ENCODE data around the gene SLC27A1.
A peak's percentile ranks its signal among the peaks of the same experiment; 100 is the strongest.
"Not testable (repeated sequence)": the region's sequence is repeated elsewhere in the genome, so short reads cannot be mapped to it uniquely, and the experiment has no call there.

The SLC27A1 gene

GRCh38 chr19:17457616-17458015, 12.7 kb upstream of the SLC27A1 start:
- no peak for DNase-seq

GRCh38 chr19:17458970-17459369, 11.4 kb upstream of the SLC27A1 start:
- DNase-seq = no peak

- DNase-seq = no peak
These were observed 9.7 kb upstream of the SLC27A1 start, which contains the start of gene NXNL1 for GRCh38 chr19:17460372-17461230. NXNL1 (minus strand) TSS chr19:17460926; CDS start chr19:17460869, 57 bp downstream.

GRCh38 chr19:17466487-17466850, 3.9 kb upstream of the SLC27A1 start:
- no peak for DNase-seq

GRCh38 chr19:17467471-17468301, 2.6 kb upstream of the SLC27A1 start:
- no peak for DNase-seq

GRCh38 chr19:17468302-17469091, 1.8 kb upstream of the SLC27A1 start:
- no peak for DNase-seq

GRCh38 chr19:17469092-17469480, 1.2 kb upstream of the SLC27A1 start:
- no peak for DNase-seq

- DNase-seq = peak in 1 of 2 donors; percentile 94
These were observed 750 bp upstream of the SLC27A1 start for GRCh38 chr19:17469481-17470067.

- DNase-seq = no peak
These were observed 1.2 kb downstream of the SLC27A1 start for GRCh38 chr19:17471410-17472125.

- DNase-seq = peak in 1 of 2 donors; percentile 81
These were observed 2.7 kb downstream of the SLC27A1 start for GRCh38 chr19:17473041-17473440.

GRCh38 chr19:17475011-17475540, 4.8 kb downstream of the SLC27A1 start:
- DNase-seq = not testable (repeated sequence)

GRCh38 chr19:17475541-17476115, 5.3 kb downstream of the SLC27A1 start:
- DNase-seq = peak in 1 of 2 donors; percentile 7

GRCh38 chr19:17479325-17479791, 9.0 kb downstream of the SLC27A1 start:
- DNase-seq = no peak

GRCh38 chr19:17481986-17482385, 11.7 kb downstream of the SLC27A1 start:
- no peak for DNase-seq

- no peak for DNase-seq
These were observed 12.7 kb downstream of the SLC27A1 start for GRCh38 chr19:17482877-17483604.

GRCh38 chr19:17483605-17484002, 13.3 kb downstream of the SLC27A1 start:
- DNase-seq = no peak

GRCh38 chr19:17484520-17485185, 14.3 kb downstream of the SLC27A1 start:
- no peak for DNase-seq

GRCh38 chr19:17486545-17487240, 16.4 kb downstream of the SLC27A1 start:
- DNase-seq = no peak
